ENCODE results near the gene ATP8B4.

The ATP8B4 gene

GRCh38 chr15:50140098-50140497 is 21.1 kb upstream of the ATP8B4 start:
- Histone ChIP-seq H3K4me2 (ENCODE audit: low read depth, low read length, poor library complexity, severe bottlenecking) (no peak overlapping the region), H3K9me2 (replicated peaks; ENCODE audit: insufficient read depth, low read length) (no peaks in the 10 kb centered on the region), H2AFZ (ENCODE audit: low read depth, low read length, severe bottlenecking) (no peak overlapping the region), H3F3A (ENCODE audit: insufficient read depth) (no peaks in the 10 kb centered on the region), H3K36me3 (ENCODE audit: low read length) (no peaks in the 10 kb centered on the region), H4K20me1 (ENCODE audit: low read depth, low read length) (no peaks in the 10 kb centered on the region), H3K79me2 (ENCODE audit: insufficient read depth, low read length) (no peaks in the 10 kb centered on the region), H3K27me3 (ENCODE audit: low read length) (no peaks in the 10 kb centered on the region), H3K9ac (ENCODE audit: low read length) (no peak overlapping the region), H3K9me3 (ENCODE audit: insufficient read depth, low read length) (no peaks in the 10 kb centered on the region), H3K27ac (ENCODE audit: low read depth, low read length) (no peak overlapping the region), H3K4me3 (ENCODE audit: insufficient read depth, low read length, poor library complexity, severe bottlenecking) (no peak overlapping the region)
- no peak for TF ChIP-seq CTCF (IDR thresholded peaks at IDR 0.05; ENCODE audit: insufficient read depth, low read length, poor library complexity, severe bottlenecking)

- H2AFZ ChIP-seq (ENCODE audit: low read depth, low read length, severe bottlenecking), result no peak overlapping the region
- no peak overlapping the region for H3K4me2 ChIP-seq (ENCODE audit: low read depth, low read length, poor library complexity, severe bottlenecking)
- H3K36me3 ChIP-seq (ENCODE audit: low read length), result no peaks in the 10 kb centered on the region
- TF ChIP-seq EZH2phosphoT487 (conservative IDR thresholded peaks at IDR 0.05; ENCODE audit: low read length), result no peak
- TF ChIP-seq CTCF (IDR thresholded peaks at IDR 0.05; ENCODE audit: insufficient read depth, low read length, poor library complexity, severe bottlenecking), result no peak
- no peak overlapping the region for H3K27ac ChIP-seq (ENCODE audit: low read depth, low read length)
- H3F3A ChIP-seq (ENCODE audit: insufficient read depth), result no peaks in the 10 kb centered on the region
- no peaks in the 10 kb centered on the region for H3K79me2 ChIP-seq (ENCODE audit: insufficient read depth, low read length)
- no peak overlapping the region for H3K4me3 ChIP-seq (ENCODE audit: insufficient read depth, low read length, poor library complexity, severe bottlenecking)
- H4K20me1 ChIP-seq (ENCODE audit: low read depth, low read length), result no peaks in the 10 kb centered on the region
- no peaks in the 10 kb centered on the region for H3K9me3 ChIP-seq (ENCODE audit: insufficient read depth, low read length)
- H3K27me3 ChIP-seq (ENCODE audit: low read length), result no peaks in the 10 kb centered on the region
- H3K9me2 ChIP-seq (replicated peaks; ENCODE audit: insufficient read depth, low read length), result no peaks in the 10 kb centered on the region
- no peak overlapping the region for H3K9ac ChIP-seq (ENCODE audit: low read length)
Measured at GRCh38 chr15:50138391-50138790, 19.4 kb upstream of the ATP8B4 start.

DNA sequence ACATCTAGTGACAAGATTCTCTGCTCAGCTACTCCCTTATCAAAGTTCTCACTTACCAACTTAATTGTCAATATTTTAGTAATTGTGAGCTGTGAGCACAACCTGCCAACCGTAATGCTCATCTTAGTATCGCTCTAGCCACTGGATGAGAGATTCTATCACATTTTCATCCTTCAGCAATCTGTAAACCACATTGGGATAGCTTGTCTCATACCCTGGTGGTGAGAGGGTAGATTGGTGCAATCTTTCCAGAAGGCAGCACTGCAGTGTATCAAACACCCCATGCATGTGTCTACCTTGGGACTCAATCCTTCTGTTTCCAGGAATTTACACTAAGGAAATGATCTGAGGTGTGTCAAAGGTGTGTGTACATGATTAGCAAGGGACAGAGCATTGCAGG is 18.9 kb upstream of the ATP8B4 start:
- TF ChIP-seq CTCF (IDR thresholded peaks at IDR 0.05; ENCODE audit: insufficient read depth, low read length, poor library complexity, severe bottlenecking), result no peak
- no peak for TF ChIP-seq EZH2phosphoT487 (conservative IDR thresholded peaks at IDR 0.05; ENCODE audit: low read length)

DNA sequence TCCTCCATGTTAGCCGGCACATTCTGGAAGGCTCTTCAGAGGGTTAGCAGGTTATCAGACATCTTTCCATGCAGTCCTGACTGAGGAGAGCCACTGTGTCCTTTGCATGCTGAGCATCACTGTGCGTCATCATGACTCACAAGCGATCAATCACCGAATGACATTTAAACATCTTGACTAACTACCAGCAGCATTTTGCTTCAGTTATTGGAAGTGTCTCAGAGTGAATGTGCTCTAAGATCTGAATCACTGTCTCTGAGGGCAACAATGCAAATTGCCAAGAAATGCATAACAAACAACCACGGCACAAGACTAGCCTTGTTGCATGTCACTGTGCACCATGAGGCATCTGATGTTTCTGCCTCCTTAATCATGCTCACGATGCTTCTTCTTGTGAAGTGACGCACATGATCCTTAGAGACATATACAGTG is 18.3 kb upstream of the ATP8B4 start:
- TF ChIP-seq CTCF (IDR thresholded peaks at IDR 0.05; ENCODE audit: insufficient read depth, low read length, poor library complexity, severe bottlenecking), result no peak
- TF ChIP-seq EZH2phosphoT487 (conservative IDR thresholded peaks at IDR 0.05; ENCODE audit: low read length), result no peak
- Histone ChIP-seq H4K20me1 (ENCODE audit: low read depth, low read length) (no peaks in the 10 kb centered on the region), H3K36me3 (ENCODE audit: low read length) (no peaks in the 10 kb centered on the region), H2AFZ (ENCODE audit: low read depth, low read length, severe bottlenecking) (no peak overlapping the region), H3K27me3 (ENCODE audit: low read length) (no peaks in the 10 kb centered on the region), H3K4me3 (ENCODE audit: insufficient read depth, low read length, poor library complexity, severe bottlenecking) (no peak overlapping the region), H3K4me2 (ENCODE audit: low read depth, low read length, poor library complexity, severe bottlenecking) (no peak overlapping the region), H3K9me3 (ENCODE audit: insufficient read depth, low read length) (no peaks in the 10 kb centered on the region), H3F3A (ENCODE audit: insufficient read depth) (no peaks in the 10 kb centered on the region), H3K79me2 (ENCODE audit: insufficient read depth, low read length) (no peaks in the 10 kb centered on the region), H3K9me2 (replicated peaks; ENCODE audit: insufficient read depth, low read length) (no peaks in the 10 kb centered on the region), H3K27ac (ENCODE audit: low read depth, low read length) (no peak overlapping the region), H3K9ac (ENCODE audit: low read length) (no peak overlapping the region)

More for the DNA sequence above, 18.9 kb upstream of the ATP8B4 start:
- H3K9me2 ChIP-seq (replicated peaks; ENCODE audit: insufficient read depth, low read length), result no peaks in the 10 kb centered on the region
- H3K27ac ChIP-seq (ENCODE audit: low read depth, low read length), result no peak overlapping the region
- H3K4me3 ChIP-seq (ENCODE audit: insufficient read depth, low read length, poor library complexity, severe bottlenecking), result no peak overlapping the region
- H3K9ac ChIP-seq (ENCODE audit: low read length), result no peak overlapping the region
- no peaks in the 10 kb centered on the region for H4K20me1 ChIP-seq (ENCODE audit: low read depth, low read length)
- no peaks in the 10 kb centered on the region for H3K9me3 ChIP-seq (ENCODE audit: insufficient read depth, low read length)
- no peaks in the 10 kb centered on the region for H3K79me2 ChIP-seq (ENCODE audit: insufficient read depth, low read length)
- no peak overlapping the region for H3K4me2 ChIP-seq (ENCODE audit: low read depth, low read length, poor library complexity, severe bottlenecking)
- no peaks in the 10 kb centered on the region for H3K36me3 ChIP-seq (ENCODE audit: low read length)
- H3K27me3 ChIP-seq (ENCODE audit: low read length), result no peaks in the 10 kb centered on the region
- H3F3A ChIP-seq (ENCODE audit: insufficient read depth), result no peaks in the 10 kb centered on the region
- no peak overlapping the region for H2AFZ ChIP-seq (ENCODE audit: low read depth, low read length, severe bottlenecking)

All from SU-DHL-6 (cell line).